Ovary (tissue), 3 donors: ENCODE measurements around the gene FASTK.

Source experiments
- CTCF ChIP-seq, 3 donors: fragments of 450-650 bp in 2 of 3; fragments of 200-600 bp in 1 of 3; IDR thresholded peaks; one replicate each; pipeline versions ENCODE4 v1.5.1 to v1.8.0; 2016 to 2022; ENCODE audit warnings: antibody characterized with exemption in 3 of 3, mild to moderate bottlenecking in 1 of 3
- POLR2A ChIP-seq: fragments of 450-650 bp; IDR thresholded peaks from one replicate; pipeline ENCODE4 v1.6.1; 2017; ENCODE audit warnings: antibody characterized with exemption, mild to moderate bottlenecking, moderate library complexity
- donor health status: DM: no; HTN: no; CAD: no.

GRCh38 chr7:151056283-151056665 lies 24.3 kb downstream of the FASTK start:
- TF ChIP-seq POLR2A (no peak), CTCF (IDR thresholded peaks at IDR 0.05) (no peak)
